ENCODE results near the gene CLIP1.

CLIP1 gene

GRCh38 chr12:122226366-122227125 lies 195.9 kb downstream of the CLIP1 start:
- no peak for DNase-seq (ENCODE audit: low read depth in 1 of 2, low spot score in 1 of 2)
- Histone ChIP-seq H3K27ac (replicated peaks) (no peak overlapping the region), H3K4me3 (replicated peaks; ENCODE audit: insufficient read depth, low read length) (peak overlapping the region; percentile 43), H3K27me3 (ENCODE audit: insufficient read depth, poor library complexity, severe bottlenecking) (no peaks in the 10 kb centered on the region)
- TF ChIP-seq POLR2AphosphoS5 (IDR thresholded peaks at IDR 0.05; ENCODE audit: low read depth) (no peak; the same call in 1 of the 2 replicates), REST (IDR thresholded peaks at IDR 0.05; ENCODE audit: insufficient replicate concordance, low read depth) (peak; percentile 92), GABPA (IDR thresholded peaks at IDR 0.05; ENCODE audit: low read depth) (no peak)

- peak within 1 kb of the TSS; percentile 98 for H3K4me3 ChIP-seq (replicated peaks; ENCODE audit: insufficient read depth, low read length)
- peak within 1 kb of the TSS; percentile 92 for H3K27ac ChIP-seq (replicated peaks)
- no peaks in the 10 kb centered on the region for H3K27me3 ChIP-seq (ENCODE audit: insufficient read depth, poor library complexity, severe bottlenecking)
- TF ChIP-seq REST (IDR thresholded peaks at IDR 0.05; ENCODE audit: insufficient replicate concordance, low read depth) (no peak), SPI1 (IDR thresholded peaks at IDR 0.05; ENCODE audit: borderline replicate concordance, low read depth) (no peak; the same call in 1 of the 2 replicates), GABPA (IDR thresholded peaks at IDR 0.05; ENCODE audit: low read depth) (peak; percentile 80), POLR2AphosphoS5 (IDR thresholded peaks at IDR 0.05; ENCODE audit: low read depth) (peak; percentile 96), CTCF (IDR thresholded peaks at IDR 0.05; ENCODE audit: insufficient read depth, low read length) (no peak)
- peak; percentile 98 to 100 for DNase-seq (ENCODE audit: low read depth in 1 of 2, low spot score in 1 of 2)
Measured at GRCh38 chr12:122225683-122226365, 196.6 kb downstream of the CLIP1 start, which contains the start of gene DIABLO. DIABLO (minus strand) TSS chr12:122226052; CDS start chr12:122226014, 38 bp downstream.
